Breast epithelium (tissue), 3 donors: ENCODE data around the gene RAP1GAP2.

Source experiments
- CTCF ChIP-seq, 3 donors: fragments of 450-650 bp; IDR thresholded peaks; one replicate each; pipeline ENCODE4 v1.5.1; 2016 to 2017; ENCODE audit warnings: antibody characterized with exemption in 3 of 3, mild to moderate bottlenecking in 3 of 3, moderate library complexity in 3 of 3
- POLR2A ChIP-seq: fragments of 450-650 bp; IDR thresholded peaks from one replicate; pipeline ENCODE4 v1.6.1; 2016; ENCODE audit warnings: antibody characterized with exemption, mild to moderate bottlenecking, moderate library complexity

- TF ChIP-seq CTCF (IDR thresholded peaks at IDR 0.05) (no peak), POLR2A (no peak)
Measured at GRCh38 chr17:3006801-3007200, 210.6 kb downstream of the RAP1GAP2 start.
